Fibroblast of peridontal ligament (primary cell): Measurements from ENCODE around the gene CPEB3.
A peak's percentile ranks its signal among the peaks of the same experiment; 100 is the strongest.
"Not testable (repeated sequence)": the region's sequence is repeated elsewhere in the genome, so short reads cannot be mapped to it uniquely, and the experiment has no call there.

Experiments used
- DNase-seq: peaks from one replicate; pipeline ENCODE4 v3.0.0-alpha.2; 2010; ENCODE audit errors: extremely low read depth

The CPEB3 gene

GRCh38 chr10:92142949-92143348, 147.9 kb downstream of the CPEB3 start:
- DNase-seq = no peak

DNA sequence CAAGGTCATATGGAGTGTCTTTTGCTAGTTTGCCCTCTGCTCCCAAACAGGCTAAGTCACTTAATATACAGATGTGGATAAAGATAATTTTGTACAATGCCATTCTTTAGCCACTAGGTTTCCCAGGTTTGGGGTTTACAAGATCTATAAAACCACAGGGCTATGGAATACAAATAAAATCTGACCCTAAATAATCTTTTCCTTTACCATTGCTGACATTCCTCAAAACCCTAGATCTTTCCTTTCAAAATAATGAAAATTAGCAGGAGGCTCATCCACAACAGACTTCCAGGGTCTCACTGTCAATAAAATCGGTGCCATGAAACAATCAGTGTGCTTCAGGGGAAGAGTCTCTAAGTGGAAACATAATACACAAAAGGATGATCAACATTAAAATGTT, 148.4 kb downstream of the CPEB3 start:
- no peak for DNase-seq

GRCh38 chr10:92141147-92141546, 149.7 kb downstream of the CPEB3 start:
- DNase-seq = not testable (repeated sequence)

DNA sequence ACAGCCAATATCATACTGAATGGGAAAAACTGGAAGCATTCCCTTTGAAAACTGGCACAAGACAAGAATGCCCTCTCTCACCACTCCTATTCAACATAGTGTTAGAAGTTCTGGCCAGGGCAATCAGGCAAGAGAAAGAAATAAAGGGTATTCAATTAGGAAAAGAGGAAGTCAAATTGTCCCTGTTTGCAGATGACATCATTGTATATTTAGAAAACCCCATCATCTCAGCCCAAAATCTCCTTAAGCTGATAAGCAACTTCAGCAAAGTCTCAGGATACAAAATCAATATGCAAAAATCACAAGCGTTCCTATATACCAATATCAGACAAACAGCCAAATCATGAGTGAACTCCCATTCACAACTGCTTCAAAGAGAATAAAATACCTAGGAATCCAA, 156.8 kb downstream of the CPEB3 start:
- DNase-seq = not testable (repeated sequence)

- no peak for DNase-seq
Observed at GRCh38 chr10:92131275-92131820, 159.5 kb downstream of the CPEB3 start.

DNA sequence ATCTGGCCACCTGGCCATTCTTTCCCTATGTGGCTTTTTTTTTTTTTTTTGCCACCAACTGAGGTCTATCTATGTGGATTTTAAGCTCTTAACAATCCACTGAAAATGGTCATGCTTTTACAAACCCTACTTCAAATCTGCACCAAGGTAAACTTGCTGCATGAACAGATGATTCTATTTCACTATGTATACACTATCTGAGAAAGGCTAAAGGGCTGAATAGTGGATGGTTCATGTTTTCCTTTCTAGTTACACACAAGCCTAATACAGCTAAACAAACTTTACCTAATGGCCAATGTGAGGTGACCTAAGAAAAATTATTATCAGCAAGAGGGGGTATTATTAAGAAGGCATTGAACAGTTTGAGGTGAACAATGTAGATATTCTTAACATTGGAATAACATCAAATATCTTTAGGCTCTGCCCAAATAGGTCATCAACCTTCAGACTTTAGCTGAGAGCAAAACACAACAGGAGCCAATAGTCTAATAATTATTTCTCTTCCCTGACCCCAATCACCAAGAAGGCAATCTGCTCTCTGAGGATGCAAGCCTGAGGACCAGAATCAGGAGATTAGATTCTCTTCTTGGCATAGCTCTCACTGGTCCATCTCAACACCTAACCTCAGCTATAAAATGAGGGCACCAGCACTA, 160.1 kb downstream of the CPEB3 start:
- no peak for DNase-seq

DNA sequence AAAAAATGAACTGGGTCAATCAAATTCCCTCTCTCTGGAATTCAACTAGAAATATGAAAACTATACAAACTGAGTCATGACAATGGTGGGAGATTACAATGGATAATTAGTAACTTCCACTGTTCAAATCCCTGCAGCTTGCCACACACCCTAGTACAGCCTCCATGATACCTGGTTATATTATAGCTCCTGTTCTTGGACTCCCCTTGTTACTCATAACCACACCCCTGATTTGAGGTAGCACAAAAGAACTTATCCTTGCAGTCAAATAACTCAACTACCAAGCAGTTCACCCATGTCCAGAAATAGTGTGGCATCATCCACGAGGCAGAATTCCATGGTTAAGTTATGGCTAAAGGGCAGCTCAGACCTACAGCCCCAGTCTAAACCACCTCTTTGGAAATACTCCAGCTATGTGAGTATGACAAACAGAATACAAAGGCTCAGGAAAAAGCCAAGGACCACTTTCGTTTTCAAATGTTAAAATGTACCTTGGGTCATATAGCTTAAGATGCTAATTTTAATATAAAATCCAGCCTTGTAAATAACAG, 164.7 kb downstream of the CPEB3 start:
- peak; percentile 12 for DNase-seq

DNA sequence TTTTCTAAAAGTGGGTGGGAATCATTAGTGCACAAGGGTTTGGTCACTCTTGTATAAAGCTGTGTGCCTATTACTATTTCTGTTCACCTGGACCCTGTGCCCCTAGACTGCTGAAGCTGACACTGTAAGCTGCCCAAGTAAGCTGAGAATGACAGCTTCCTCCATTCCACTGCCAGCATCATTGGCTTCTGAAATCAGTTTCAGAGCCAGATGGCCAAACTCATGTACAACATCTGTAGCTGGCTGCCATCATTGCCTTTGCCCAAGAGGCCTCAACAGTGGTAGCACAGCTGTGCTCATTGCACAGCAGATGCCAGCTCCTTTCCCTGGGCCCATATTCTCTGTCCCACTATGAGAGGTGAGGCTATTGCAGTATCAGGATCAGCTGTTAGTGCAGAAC, 165.7 kb downstream of the CPEB3 start:
- peak; percentile 26 for DNase-seq

- peak; percentile 84 for DNase-seq
Observed at GRCh38 chr10:92124616-92125143, 166.2 kb downstream of the CPEB3 start.

DNA sequence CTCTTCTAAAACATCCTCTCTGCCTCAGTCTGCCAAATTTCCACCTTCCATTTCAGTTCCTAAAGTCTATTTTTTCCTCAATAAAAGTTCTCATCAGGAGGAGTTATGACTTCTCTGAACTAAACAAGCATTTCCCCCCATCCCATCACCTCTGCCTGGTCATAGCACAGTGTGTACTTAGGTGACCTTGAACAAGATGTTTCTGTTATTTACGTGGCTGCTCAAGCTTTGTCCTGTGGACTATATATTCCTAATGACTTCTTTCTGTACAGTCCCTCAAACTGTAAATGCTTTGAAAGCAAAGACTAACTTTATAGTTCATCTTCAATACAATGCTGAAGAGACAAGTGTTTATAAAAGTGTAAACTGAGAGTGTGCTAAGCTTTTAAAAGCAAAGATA, 166.9 kb downstream of the CPEB3 start:
- no peak for DNase-seq

GRCh38 chr10:92122941-92123450, 167.9 kb downstream of the CPEB3 start:
- DNase-seq = no peak

- no peak for DNase-seq
Observed at GRCh38 chr10:92121686-92122492, 169.0 kb downstream of the CPEB3 start.

DNA sequence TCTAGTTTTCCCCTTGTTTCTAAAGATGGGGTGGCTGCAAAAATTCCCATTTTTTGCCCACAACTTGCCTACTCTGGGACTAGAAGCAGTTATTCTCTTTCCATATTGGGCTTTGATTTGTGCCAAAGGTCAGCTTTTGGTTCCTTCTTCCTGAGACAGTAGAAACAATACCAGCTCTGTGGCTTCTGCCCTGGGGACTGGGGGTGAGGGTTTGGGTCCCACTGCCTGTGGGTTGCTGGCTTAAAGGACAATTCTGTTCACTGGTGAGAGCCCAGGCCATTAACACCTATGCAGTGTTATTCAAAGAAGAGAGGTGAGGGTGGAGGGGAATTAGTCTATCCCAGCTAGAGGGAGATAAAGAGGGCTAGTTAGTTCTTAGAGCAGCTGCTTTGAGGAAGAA, 171.5 kb downstream of the CPEB3 start:
- no peak for DNase-seq

DNA sequence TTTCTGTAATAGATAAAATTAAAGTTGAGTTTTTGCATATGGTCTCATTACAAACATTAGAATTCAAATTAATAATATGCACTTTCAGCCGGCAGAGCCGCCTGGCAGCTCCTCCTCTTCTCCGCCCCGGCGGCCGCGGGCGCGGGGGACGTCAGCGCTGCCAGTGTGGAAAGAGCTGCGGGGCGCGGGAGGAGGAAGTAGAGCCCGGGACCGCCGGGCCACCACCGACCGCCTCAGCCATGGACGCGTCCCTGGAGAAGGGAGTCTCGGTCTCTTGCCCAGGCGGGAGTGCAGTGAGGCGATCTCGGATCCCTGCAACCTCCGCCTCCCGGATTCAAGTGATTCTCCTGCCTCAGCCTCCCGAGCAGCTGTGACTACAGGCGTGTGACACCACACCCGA, 176.0 kb downstream of the CPEB3 start:
- not testable (repeated sequence) for DNase-seq

DNA sequence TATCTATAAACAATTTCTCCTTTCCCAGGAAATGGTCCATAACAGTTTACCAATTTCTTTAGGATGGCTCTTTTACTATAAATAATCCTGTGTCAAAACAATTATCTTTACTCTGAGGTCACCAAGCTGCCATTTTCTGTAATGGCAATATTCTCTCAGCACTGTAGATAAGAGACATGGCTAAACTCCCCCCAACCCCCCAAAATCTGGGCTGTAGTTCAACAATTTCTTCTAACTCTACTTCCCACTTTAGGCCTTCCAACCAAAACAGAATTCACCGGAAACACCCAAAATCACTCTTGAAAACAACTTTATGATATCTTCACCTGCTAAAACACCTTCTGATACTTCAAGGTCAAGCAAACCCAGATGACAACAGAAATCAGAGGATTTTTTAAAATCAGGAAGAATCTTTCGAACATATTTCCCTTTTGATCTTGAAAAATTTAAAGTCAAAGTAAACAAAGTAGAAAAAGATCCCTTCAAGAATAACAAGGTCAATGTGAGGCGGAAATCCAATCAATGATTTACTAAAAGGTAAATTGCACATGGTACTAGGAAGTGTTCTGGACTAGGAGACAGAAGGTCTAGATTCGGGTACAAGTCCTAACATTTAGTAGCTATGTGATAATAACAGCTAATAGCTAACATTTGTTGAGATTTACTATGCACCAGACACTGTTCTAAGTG, 176.8 kb downstream of the CPEB3 start:
- DNase-seq = no peak

GRCh38 chr10:92112462-92112861, 178.4 kb downstream of the CPEB3 start:
- DNase-seq = no peak

GRCh38 chr10:92111336-92111939, 179.4 kb downstream of the CPEB3 start:
- DNase-seq = peak; percentile 43

- DNase-seq = peak; percentile 81
Observed at GRCh38 chr10:92110039-92110794, 180.7 kb downstream of the CPEB3 start.

GRCh38 chr10:92108747-92109146, 182.1 kb downstream of the CPEB3 start:
- no peak for DNase-seq

DNA sequence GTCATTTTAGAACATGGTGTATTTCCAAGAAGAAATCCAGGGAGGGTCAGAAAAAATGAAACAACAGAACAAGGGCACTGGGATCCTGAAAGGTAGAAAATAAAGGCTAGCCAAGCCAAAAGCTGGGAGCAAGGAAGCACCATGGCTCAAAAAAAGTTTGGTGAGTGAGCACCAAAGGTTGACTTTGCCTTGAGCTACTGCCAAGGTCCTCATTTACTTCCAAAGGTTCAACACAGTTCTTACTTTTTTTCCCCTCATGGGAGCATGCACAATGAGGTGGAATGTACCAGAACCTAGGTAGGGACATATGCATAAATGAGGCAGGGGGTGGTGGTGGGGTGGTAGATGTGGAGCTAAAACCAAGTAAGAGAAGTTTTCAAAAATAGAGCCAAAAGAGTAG, 182.8 kb downstream of the CPEB3 start:
- DNase-seq = no peak
